GM12878 (cell line): Measurements from ENCODE around the gene FLT3LG. TPM values are rescaled to one million over a fixed set of nuclear protein-coding genes. Genes with fewer than 3 reads are reported as not detected.

Experiments
- ATAC-seq: fragments of 200-7000 bp; cut with Tn5 transposase; 3 replicates; pipeline ENCODE4 v1.9.1; 2020; ENCODE audit warnings: mild to moderate bottlenecking, moderate library complexity
- BruUV-seq: library from RNA; stranded (reverse); fragments of 400-500 nt; replicated peaks from 2 replicates; lab custom pipeline; 2021; lab: Mats Ljungman, UMichigan
- CTCF ChIA-PET: fragments of 300-600 bp; sonication (Branson Sonifier 250); formaldehyde crosslinking; extraction: SDS; loops from one replicate; lab custom pipeline; 2021; ENCODE audit warnings: inconsistent platforms; lab: Yijun Ruan, JAX
- POLR2A ChIA-PET: fragments of 350-600 bp; formaldehyde crosslinking; extraction: SDS; loops from one replicate; lab custom pipeline; 2021; ENCODE audit warnings: inconsistent platforms; lab: Charles Lee
- RAD21 ChIA-PET: fragments of 300-600 bp; sonication (Branson Sonifier 250); formaldehyde crosslinking; loops from one replicate; lab custom pipeline; 2023; ENCODE audit warnings: antibody characterized with exemption; ENCODE audit not compliant: unreplicated experiment; lab: Charles Lee
- SMC1A ChIA-PET: fragments of 300-600 bp; sonication (Branson Sonifier 250); formaldehyde crosslinking; loops from one replicate; lab custom pipeline; 2023; ENCODE audit not compliant: unreplicated experiment, uncharacterized antibody; lab: Charles Lee
- DNase-seq: peaks from one replicate; pipeline ENCODE4 v3.0.0-alpha.2; 2011; ENCODE audit warnings: low read depth, low spot score
- FAIRE-seq: peaks from 3 replicates; lab custom pipeline; 2011; peaks lifted over from hg19 to GRCh38; lab: Jason Lieb, UNC
- H2AFZ ChIP-seq: 2 replicates; pipeline ENCODE4 v1.6.0; 2011; ENCODE audit warnings: low read depth, low read length, control low read depth; ENCODE audit not compliant: control insufficient read depth
- H3K27ac ChIP-seq: 2 replicates; pipeline ENCODE4 v1.5.1; 2011; ENCODE audit warnings: control low read depth; ENCODE audit not compliant: control insufficient read depth, insufficient read depth
- H3K27me3 ChIP-seq, 2 experiments: replicated peaks in 1 of 2; 2 replicates each; pipeline versions ENCODE4 v1.6.0 to v1.6.1; 2011; ENCODE audit warnings: low read length in 1 of 2; ENCODE audit not compliant: control insufficient read depth in 2 of 2, insufficient read depth in 2 of 2
- H3K36me3 ChIP-seq, 2 experiments: 2 replicates each; pipeline ENCODE4 v1.5.1; 2011; ENCODE audit warnings: low read length in 1 of 2; ENCODE audit not compliant: control insufficient read depth in 2 of 2, insufficient read depth in 2 of 2
- H3K4me1 ChIP-seq: 2 replicates; pipeline ENCODE4 v1.6.1; 2011; ENCODE audit warnings: mild to moderate bottlenecking, low read length, moderate library complexity, mixed read lengths; ENCODE audit not compliant: control insufficient read depth, insufficient read depth
- H3K4me2 ChIP-seq: 2 replicates; pipeline ENCODE4 v1.6.0; 2011; ENCODE audit warnings: control low read depth; ENCODE audit not compliant: control insufficient read depth, insufficient read depth
- H3K4me3 ChIP-seq: fragments of 200-600 bp; sonication (generic); 2 replicates; pipeline ENCODE4 v1.5.1; 2016
- H3K79me2 ChIP-seq: 2 replicates; pipeline ENCODE4 v1.6.0; 2011; ENCODE audit warnings: low read length; ENCODE audit not compliant: control insufficient read depth, insufficient read depth
- H3K9ac ChIP-seq: 2 replicates; pipeline ENCODE4 v1.8.0; 2011; ENCODE audit warnings: low read length, control low read depth, mixed read lengths; ENCODE audit not compliant: control insufficient read depth, insufficient read depth
- H3K9me3 ChIP-seq: replicated peaks from 3 replicates; pipeline ENCODE4 v1.5.1; 2011; ENCODE audit warnings: mild to moderate bottlenecking, low read length; ENCODE audit not compliant: control insufficient read depth, insufficient read depth
- H4K20me1 ChIP-seq: 2 replicates; pipeline ENCODE4 v1.6.0; 2011; ENCODE audit not compliant: control insufficient read depth, insufficient read depth
- CREB1 ChIP-seq: IDR thresholded peaks from 2 replicates; pipeline ENCODE4 v1.6.1; 2012; ENCODE audit warnings: low read depth, mild to moderate bottlenecking, inconsistent platforms
- EP300 ChIP-seq, 2 experiments: fragments of 150-350 bp in 1 of 2; IDR thresholded peaks; 2 replicates each; pipeline ENCODE4 v1.6.1; 2011 to 2012; ENCODE audit warnings: low read depth in 2 of 2, low read length in 2 of 2, borderline replicate concordance in 1 of 2, improper control_type of control experiment in 1 of 2, inconsistent platforms in 1 of 2; ENCODE audit not compliant: control insufficient read depth in 1 of 2
- GABPA ChIP-seq: IDR thresholded peaks from 2 replicates; pipeline ENCODE4 v1.6.1; 2014; ENCODE audit warnings: antibody characterized with exemption, low read depth, mild to moderate bottlenecking, inconsistent platforms
- NFYB ChIP-seq: IDR thresholded peaks from 2 replicates; pipeline ENCODE4 v1.6.1; 2011; ENCODE audit warnings: low read depth, mild to moderate bottlenecking, low read length, improper control_type of control experiment, moderate library complexity; ENCODE audit not compliant: insufficient read depth
- POLR2AphosphoS5 ChIP-seq: IDR thresholded peaks from 2 replicates; pipeline ENCODE4 v1.6.1; 2011; ENCODE audit warnings: mild to moderate bottlenecking, low read length, inconsistent platforms
- SMAD5 ChIP-seq: IDR thresholded peaks from 2 replicates; pipeline ENCODE4 v1.6.1; 2016; ENCODE audit warnings: antibody characterized with exemption, low read depth
- STAT3 ChIP-seq: IDR thresholded peaks from 2 replicates; pipeline ENCODE4 v1.6.1; 2011; ENCODE audit warnings: low read depth, low read length, improper control_type of control experiment
- TCF7 ChIP-seq: IDR thresholded peaks from 2 replicates; pipeline ENCODE4 v1.6.1; 2014; ENCODE audit warnings: antibody characterized with exemption, borderline replicate concordance
- YY1 ChIP-seq: IDR thresholded peaks from 2 replicates; pipeline ENCODE4 v1.6.1; 2011; ENCODE audit warnings: low read depth, mild to moderate bottlenecking, low read length
- ZNF384 ChIP-seq: IDR thresholded peaks from 2 replicates; pipeline ENCODE4 v1.6.1; 2012; ENCODE audit warnings: low read depth, mild to moderate bottlenecking, low read length, improper control_type of control experiment, borderline replicate concordance
- WGBS: methylation state at CpG from one replicate; pipeline ENCODE4 v1.1.6; 2016; ENCODE audit warnings: low lambda C conversion rate; ENCODE audit not compliant: insufficient replicate concordance, insufficient coverage; ENCODE audit errors: missing lambda C conversion rate; 5-methylcytosine and 5-hydroxymethylcytosine counted together
- in situ Hi-C: fragments of 300-500 bp; cut with MboI; formaldehyde crosslinking; loops from 9 replicates; pipeline ENCODE4 v1.14.3; 2018; ENCODE audit warnings: mixed read lengths
- intact Hi-C: fragments of 100-400 bp; cut with micrococcal nuclease; formaldehyde crosslinking; loops from one replicate; pipeline ENCODE4 v1.14.2; 2022; ENCODE audit not compliant: unreplicated experiment
- polyA plus RNA-seq, 11 experiments: library from polyadenylated mRNA; depleted of rRNA in 4 of 11; unstranded in 6 of 11; stranded (reverse) in 5 of 11; fragments of >200 nt; fragmentation: Nextera tagmentation in 4 of 11; fragmentation: Illumina TruSeq in 1 of 11; extraction: Ambion mirVana in 4 of 11; extraction: Trizol in 1 of 11; gene quantifications; 1 replicate in 1 of 11; 2 replicates in 10 of 11; pipeline versions ENCODE4 v1.2.1 to v1.2.3, GENCODE V29; 2011 to 2016; ENCODE audit warnings: inconsistent platforms in 2 of 11, missing spikeins in 2 of 11, low read depth in 1 of 11
- total RNA-seq, 4 experiments: library from RNA; depleted of rRNA in 3 of 4; stranded (reverse); fragments of >200 nt in 3 of 4; fragmentation: Illumina TruSeq in 1 of 4; extraction: Trizol in 1 of 4; gene quantifications; 2 replicates each; pipeline versions ENCODE4 v1.2.1 to v1.2.3, GENCODE V29; 2013 to 2021
- TF ChIP-seq, protein P1 (sequence below): fragments of 450-650 bp; IDR thresholded peaks from 2 replicates; pipeline ENCODE4 v1.6.1; 2017; ENCODE audit warnings: low read depth, mild to moderate bottlenecking, moderate library complexity
- TF ChIP-seq, protein P2 (sequence below): fragments of 450-650 bp; IDR thresholded peaks from 2 replicates; pipeline ENCODE4 v1.6.1; 2017; ENCODE audit warnings: mild to moderate bottlenecking, low read depth, inconsistent platforms; ENCODE audit not compliant: poor library complexity, severe bottlenecking
- TF ChIP-seq, protein P3 (sequence below): IDR thresholded peaks from 2 replicates; pipeline ENCODE4 v1.6.1; 2012; ENCODE audit warnings: mild to moderate bottlenecking, low read depth, low read length

FLT3LG gene
- total and polyA plus RNA-seq, 10 of the 15 experiments (the other 5 are each of a cell fraction or from before 2014, with no cell fraction given) = 0.68 to 13.1 (median 4.3) TPM

GRCh38 chr19:49488046-49488862 lies 14.2 kb downstream of the FLT3LG start:
- peak overlapping the region; percentile 83 for H3K27ac ChIP-seq
- CTCF ChIA-PET = interaction anchor here (0.6 to 1.6 kb wide), 9 partner anchors 15 to 154 kb away, joined by 3 to 6 read pairs (median 4); partner anchors contain the start of genes ALDH16A1 and FLT3LG
- no peak for ATAC-seq
- peak overlapping the region; percentile 91 for H3K4me2 ChIP-seq
- RAD21 ChIA-PET = interaction anchor here (0.7 to 1.6 kb wide), 4 partner anchors 15 to 59 kb away, joined by 3 to 6 read pairs (median 4); partner anchors contain the start of gene FLT3LG
- H2AFZ ChIP-seq = no peak overlapping the region
- peaks cover 26 to 39% of the 10 kb centered on the region in 2 experiments for H3K36me3 ChIP-seq
- no peak for DNase-seq
- no peaks in the 10 kb centered on the region for H3K27me3 ChIP-seq
- no peaks in the 10 kb centered on the region; the same call in 2 of the 3 replicates for H3K9me3 ChIP-seq
- H3K4me3 ChIP-seq = peak overlapping the region; percentile 97
- BruUV-seq = no TSS peak
- peak overlapping the region; percentile 95 for H3K9ac ChIP-seq
- SMC1A ChIA-PET = interaction anchor here (0.6 to 1.0 kb wide), 3 partner anchors 9 to 484 kb away, joined by 3 to 4 read pairs (median 4); no protein-coding TSS in a partner anchor
- peaks cover 41% of the 10 kb centered on the region for H3K79me2 ChIP-seq
- intact Hi-C loops = loop anchor here (5.0 kb wide), 1 partner anchor 384 kb away; no protein-coding TSS in a partner anchor
- H4K20me1 ChIP-seq = peaks cover 13% of the 10 kb centered on the region
- peaks cover 16% of the 10 kb centered on the region for H3K4me1 ChIP-seq
- in situ Hi-C loops = no loop called here
- WGBS = under 1% methylated on average over 26 of the region's 26 CpGs
- POLR2A ChIA-PET = interaction anchor here (0.6 to 2.7 kb wide), 10 partner anchors 8 to 597 kb away, joined by 3 to 11 read pairs (median 4); partner anchors contain the start of genes ALDH16A1, GYS1, PIH1D1 and RPS11
- FAIRE-seq = no peak
- TF ChIP-seq EP300 (IDR thresholded peaks at IDR 0.05; ENCODE audit: borderline replicate concordance in 1 of 2, control insufficient read depth in 1 of 2, low read depth in 2 of 2, low read length in 2 of 2) (no peak), SMAD5 (peak; percentile 33; the same call in 1 of the 2 replicates), POLR2AphosphoS5 (peak; percentile 16; the same call in 1 of the 2 replicates), ZNF384 (no peak), GABPA (no peak), NFYB (no peak), STAT3 (no peak), YY1 (no peak), TCF7 (no peak), CREB1 (no peak)
- TF ChIP-seq, protein P1, sequence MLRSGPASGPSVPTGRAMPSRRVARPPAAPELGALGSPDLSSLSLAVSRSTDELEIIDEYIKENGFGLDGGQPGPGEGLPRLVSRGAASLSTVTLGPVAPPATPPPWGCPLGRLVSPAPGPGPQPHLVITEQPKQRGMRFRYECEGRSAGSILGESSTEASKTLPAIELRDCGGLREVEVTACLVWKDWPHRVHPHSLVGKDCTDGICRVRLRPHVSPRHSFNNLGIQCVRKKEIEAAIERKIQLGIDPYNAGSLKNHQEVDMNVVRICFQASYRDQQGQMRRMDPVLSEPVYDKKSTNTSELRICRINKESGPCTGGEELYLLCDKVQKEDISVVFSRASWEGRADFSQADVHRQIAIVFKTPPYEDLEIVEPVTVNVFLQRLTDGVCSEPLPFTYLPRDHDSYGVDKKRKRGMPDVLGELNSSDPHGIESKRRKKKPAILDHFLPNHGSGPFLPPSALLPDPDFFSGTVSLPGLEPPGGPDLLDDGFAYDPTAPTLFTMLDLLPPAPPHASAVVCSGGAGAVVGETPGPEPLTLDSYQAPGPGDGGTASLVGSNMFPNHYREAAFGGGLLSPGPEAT = no peak
- TF ChIP-seq, protein P2, sequence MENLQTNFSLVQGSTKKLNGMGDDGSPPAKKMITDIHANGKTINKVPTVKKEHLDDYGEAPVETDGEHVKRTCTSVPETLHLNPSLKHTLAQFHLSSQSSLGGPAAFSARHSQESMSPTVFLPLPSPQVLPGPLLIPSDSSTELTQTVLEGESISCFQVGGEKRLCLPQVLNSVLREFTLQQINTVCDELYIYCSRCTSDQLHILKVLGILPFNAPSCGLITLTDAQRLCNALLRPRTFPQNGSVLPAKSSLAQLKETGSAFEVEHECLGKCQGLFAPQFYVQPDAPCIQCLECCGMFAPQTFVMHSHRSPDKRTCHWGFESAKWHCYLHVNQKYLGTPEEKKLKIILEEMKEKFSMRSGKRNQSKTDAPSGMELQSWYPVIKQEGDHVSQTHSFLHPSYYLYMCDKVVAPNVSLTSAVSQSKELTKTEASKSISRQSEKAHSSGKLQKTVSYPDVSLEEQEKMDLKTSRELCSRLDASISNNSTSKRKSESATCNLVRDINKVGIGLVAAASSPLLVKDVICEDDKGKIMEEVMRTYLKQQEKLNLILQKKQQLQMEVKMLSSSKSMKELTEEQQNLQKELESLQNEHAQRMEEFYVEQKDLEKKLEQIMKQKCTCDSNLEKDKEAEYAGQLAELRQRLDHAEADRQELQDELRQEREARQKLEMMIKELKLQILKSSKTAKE = no peak
- TF ChIP-seq, protein P3, sequence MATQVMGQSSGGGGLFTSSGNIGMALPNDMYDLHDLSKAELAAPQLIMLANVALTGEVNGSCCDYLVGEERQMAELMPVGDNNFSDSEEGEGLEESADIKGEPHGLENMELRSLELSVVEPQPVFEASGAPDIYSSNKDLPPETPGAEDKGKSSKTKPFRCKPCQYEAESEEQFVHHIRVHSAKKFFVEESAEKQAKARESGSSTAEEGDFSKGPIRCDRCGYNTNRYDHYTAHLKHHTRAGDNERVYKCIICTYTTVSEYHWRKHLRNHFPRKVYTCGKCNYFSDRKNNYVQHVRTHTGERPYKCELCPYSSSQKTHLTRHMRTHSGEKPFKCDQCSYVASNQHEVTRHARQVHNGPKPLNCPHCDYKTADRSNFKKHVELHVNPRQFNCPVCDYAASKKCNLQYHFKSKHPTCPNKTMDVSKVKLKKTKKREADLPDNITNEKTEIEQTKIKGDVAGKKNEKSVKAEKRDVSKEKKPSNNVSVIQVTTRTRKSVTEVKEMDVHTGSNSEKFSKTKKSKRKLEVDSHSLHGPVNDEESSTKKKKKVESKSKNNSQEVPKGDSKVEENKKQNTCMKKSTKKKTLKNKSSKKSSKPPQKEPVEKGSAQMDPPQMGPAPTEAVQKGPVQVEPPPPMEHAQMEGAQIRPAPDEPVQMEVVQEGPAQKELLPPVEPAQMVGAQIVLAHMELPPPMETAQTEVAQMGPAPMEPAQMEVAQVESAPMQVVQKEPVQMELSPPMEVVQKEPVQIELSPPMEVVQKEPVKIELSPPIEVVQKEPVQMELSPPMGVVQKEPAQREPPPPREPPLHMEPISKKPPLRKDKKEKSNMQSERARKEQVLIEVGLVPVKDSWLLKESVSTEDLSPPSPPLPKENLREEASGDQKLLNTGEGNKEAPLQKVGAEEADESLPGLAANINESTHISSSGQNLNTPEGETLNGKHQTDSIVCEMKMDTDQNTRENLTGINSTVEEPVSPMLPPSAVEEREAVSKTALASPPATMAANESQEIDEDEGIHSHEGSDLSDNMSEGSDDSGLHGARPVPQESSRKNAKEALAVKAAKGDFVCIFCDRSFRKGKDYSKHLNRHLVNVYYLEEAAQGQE = no peak
